Ammon's horn (tissue), 1 donor: ENCODE measurements around the gene PAQR6.

Experiments used
- DNase-seq: peaks from one replicate; pipeline ENCODE4 v3.0.0-alpha.2; 2016; ENCODE audit warnings: low spot score

PAQR6 gene

GRCh38 chr1:156262461-156263287 is 14.8 kb upstream of the PAQR6 start:
- no peak for DNase-seq

GRCh38 chr1:156260896-156261295 is 13.0 kb upstream of the PAQR6 start:
- DNase-seq, result peak; percentile 53

- peak; percentile 74 for DNase-seq
Measured at GRCh38 chr1:156259805-156260204, 11.9 kb upstream of the PAQR6 start.

GRCh38 chr1:156258859-156259258 is 11.0 kb upstream of the PAQR6 start:
- no peak for DNase-seq

GRCh38 chr1:156257711-156258110 is 9.9 kb upstream of the PAQR6 start:
- DNase-seq, result no peak

- no peak for DNase-seq
Measured at GRCh38 chr1:156253634-156254033, 5.8 kb upstream of the PAQR6 start.

GRCh38 chr1:156251527-156251926 is 3.7 kb upstream of the PAQR6 start:
- peak; percentile 52 for DNase-seq

- no peak for DNase-seq
Measured at GRCh38 chr1:156249593-156249992, 1.7 kb upstream of the PAQR6 start.

- DNase-seq, result no peak
Measured at GRCh38 chr1:156248323-156248683, 447 bp upstream of the PAQR6 start.

- DNase-seq, result peak; percentile 57
Measured at GRCh38 chr1:156246781-156247459, 936 bp downstream of the PAQR6 start.

GRCh38 chr1:156246241-156246780 is 1.5 kb downstream of the PAQR6 start:
- no peak for DNase-seq

- DNase-seq, result no peak
Measured at GRCh38 chr1:156245451-156246232, 2.2 kb downstream of the PAQR6 start.

GRCh38 chr1:156244712-156245111 is 3.1 kb downstream of the PAQR6 start:
- no peak for DNase-seq

GRCh38 chr1:156244126-156244525 is 3.7 kb downstream of the PAQR6 start:
- no peak for DNase-seq

GRCh38 chr1:156242738-156243137 is 5.1 kb downstream of the PAQR6 start:
- no peak for DNase-seq

GRCh38 chr1:156241926-156242325 is 5.9 kb downstream of the PAQR6 start, which contains the start of gene BGLAP:
TSS of gene BGLAP (plus strand) at chr1:156242184. CDS start at chr1:156242232, 48 bp downstream.
- DNase-seq, result no peak

- DNase-seq, result no peak
Measured at GRCh38 chr1:156241311-156241811, 6.5 kb downstream of the PAQR6 start.

- DNase-seq, result no peak
Measured at GRCh38 chr1:156238248-156238647, 9.6 kb downstream of the PAQR6 start.

- DNase-seq, result no peak
Measured at GRCh38 chr1:156236164-156236563, 11.7 kb downstream of the PAQR6 start.

GRCh38 chr1:156233426-156234127 is 14.3 kb downstream of the PAQR6 start:
- no peak for DNase-seq

- no peak for DNase-seq
Measured at GRCh38 chr1:156232201-156232894, 15.5 kb downstream of the PAQR6 start.
